ENCODE measurements around the gene ATF7.

GRCh38 chr12:53479331-53479730, 146.9 kb downstream of the ATF7 start:
- TF ChIP-seq, protein P1, sequence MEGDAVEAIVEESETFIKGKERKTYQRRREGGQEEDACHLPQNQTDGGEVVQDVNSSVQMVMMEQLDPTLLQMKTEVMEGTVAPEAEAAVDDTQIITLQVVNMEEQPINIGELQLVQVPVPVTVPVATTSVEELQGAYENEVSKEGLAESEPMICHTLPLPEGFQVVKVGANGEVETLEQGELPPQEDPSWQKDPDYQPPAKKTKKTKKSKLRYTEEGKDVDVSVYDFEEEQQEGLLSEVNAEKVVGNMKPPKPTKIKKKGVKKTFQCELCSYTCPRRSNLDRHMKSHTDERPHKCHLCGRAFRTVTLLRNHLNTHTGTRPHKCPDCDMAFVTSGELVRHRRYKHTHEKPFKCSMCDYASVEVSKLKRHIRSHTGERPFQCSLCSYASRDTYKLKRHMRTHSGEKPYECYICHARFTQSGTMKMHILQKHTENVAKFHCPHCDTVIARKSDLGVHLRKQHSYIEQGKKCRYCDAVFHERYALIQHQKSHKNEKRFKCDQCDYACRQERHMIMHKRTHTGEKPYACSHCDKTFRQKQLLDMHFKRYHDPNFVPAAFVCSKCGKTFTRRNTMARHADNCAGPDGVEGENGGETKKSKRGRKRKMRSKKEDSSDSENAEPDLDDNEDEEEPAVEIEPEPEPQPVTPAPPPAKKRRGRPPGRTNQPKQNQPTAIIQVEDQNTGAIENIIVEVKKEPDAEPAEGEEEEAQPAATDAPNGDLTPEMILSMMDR (conservative IDR thresholded peaks at IDR 0.05 in 1 of 2, IDR thresholded peaks at IDR 0.05 in 1 of 2; ENCODE audit: extremely low read depth in 1 of 2, insufficient read depth in 1 of 2, low read depth in 1 of 2, low read length in 2 of 2) = no peak
- no peak for TF ChIP-seq EZH2 (IDR thresholded peaks at IDR 0.05; ENCODE audit: borderline replicate concordance, low read length)
